Endothelial cell of umbilical vein (primary cell): ENCODE data around the gene KIF23. TPM values are rescaled to one million over a fixed set of nuclear protein-coding genes. Genes with fewer than 3 reads are reported as not detected.

Experiments used
- BruUV-seq: library from RNA; stranded (reverse); fragments of 400-500 nt; replicated peaks from 2 replicates; lab custom pipeline; 2021; lab: Mats Ljungman, UMichigan
- CTCF ChIA-PET: fragments of 300-600, 350-600 bp; sonication (Branson Sonifier 250); formaldehyde crosslinking; loops from one replicate; lab custom pipeline; 2021; ENCODE audit warnings: antibody characterized with exemption, inconsistent platforms; lab: Charles Lee
- POLR2A ChIA-PET: fragments of 300-600, 350-600 bp; sonication (Branson Sonifier 250); formaldehyde crosslinking; loops from one replicate; lab custom pipeline; 2021; ENCODE audit warnings: antibody characterized with exemption, inconsistent platforms; lab: Charles Lee
- DNase-seq: peaks from one replicate; pipeline ENCODE4 v3.0.0-alpha.2; 2011; ENCODE audit warnings: low read depth, low spot score
- FAIRE-seq: peaks from 2 replicates; lab custom pipeline; 2011; peaks lifted over from hg19 to GRCh38; lab: Jason Lieb, UNC
- H2AFZ ChIP-seq: 2 replicates; pipeline ENCODE4 v1.6.0; 2012; ENCODE audit warnings: low read depth, low read length, control low read depth, inconsistent platforms
- H3K27ac ChIP-seq: 2 replicates; pipeline ENCODE4 v1.5.1; 2011; ENCODE audit warnings: low read depth, mild to moderate bottlenecking, control low read depth, low read length, moderate library complexity; ENCODE audit not compliant: insufficient read depth
- H3K27me3 ChIP-seq, 2 experiments: 2 replicates each; pipeline versions ENCODE4 v1.6.0 to v1.6.1; 2011; ENCODE audit warnings: low read length in 2 of 2, mixed read lengths in 1 of 2; ENCODE audit not compliant: control insufficient read depth in 2 of 2, insufficient read depth in 2 of 2
- H3K36me3 ChIP-seq, 2 experiments: 2 replicates in 1 of 2; 3 replicates in 1 of 2; pipeline ENCODE4 v1.5.1; 2011; ENCODE audit warnings: low read length in 2 of 2, mild to moderate bottlenecking in 1 of 2, moderate library complexity in 1 of 2; ENCODE audit not compliant: control insufficient read depth in 2 of 2, insufficient read depth in 2 of 2; ENCODE audit errors: extremely low read depth in 1 of 2
- H3K4me1 ChIP-seq: 3 replicates; pipeline ENCODE4 v1.5.1; 2011; ENCODE audit warnings: mild to moderate bottlenecking, low read length; ENCODE audit not compliant: control insufficient read depth, insufficient read depth; ENCODE audit errors: extremely low read depth
- H3K4me2 ChIP-seq: 2 replicates; pipeline ENCODE4 v1.6.1; 2011; ENCODE audit warnings: low read length, control low read depth, mixed read lengths; ENCODE audit not compliant: insufficient read depth
- H3K4me3 ChIP-seq, 3 experiments: fragments of 200-600 bp in 1 of 3; sonication (generic), shearing (Covaris generic) in 1 of 3; replicated peaks in 1 of 3; 2 replicates each; pipeline ENCODE4 v1.5.1; 2011 to 2016; ENCODE audit warnings: control low read depth in 3 of 3, low read length in 3 of 3, mild to moderate bottlenecking in 2 of 3, inconsistent platforms in 1 of 3, low read depth in 1 of 3, moderate library complexity in 1 of 3; ENCODE audit not compliant: insufficient read depth in 1 of 3
- H3K79me2 ChIP-seq: 2 replicates; pipeline ENCODE4 v1.6.0; 2012; ENCODE audit warnings: low read length, inconsistent platforms; ENCODE audit not compliant: control insufficient read depth, insufficient read depth
- H3K9ac ChIP-seq: replicated peaks from 2 replicates; pipeline ENCODE3; 2011; ENCODE audit warnings: low read length, control low read depth; ENCODE audit not compliant: insufficient read depth; ENCODE audit errors: extremely low read depth
- H3K9me1 ChIP-seq: replicated peaks from 3 replicates; pipeline ENCODE4 v1.6.0; 2011; ENCODE audit warnings: mild to moderate bottlenecking, low read length; ENCODE audit not compliant: control insufficient read depth, insufficient read depth; ENCODE audit errors: extremely low read depth
- H3K9me3 ChIP-seq: replicated peaks from 2 replicates; pipeline ENCODE4 v1.5.1; 2012; ENCODE audit warnings: low read length, inconsistent platforms; ENCODE audit not compliant: control insufficient read depth, insufficient read depth
- H4K20me1 ChIP-seq: replicated peaks from 2 replicates; pipeline ENCODE3; 2011; ENCODE audit warnings: mild to moderate bottlenecking, low read length; ENCODE audit not compliant: control insufficient read depth, insufficient read depth; ENCODE audit errors: extremely low read depth
- EZH2 ChIP-seq: IDR thresholded peaks from 2 replicates; pipeline ENCODE4 v1.6.1; 2012; ENCODE audit warnings: borderline replicate concordance, low read depth, mild to moderate bottlenecking, moderate library complexity, low read length, inconsistent platforms; ENCODE audit not compliant: severe bottlenecking
- MYC ChIP-seq: IDR thresholded peaks from one replicate; pipeline ENCODE4 v1.6.1; 2011; ENCODE audit warnings: mild to moderate bottlenecking, low read depth, low read length
- dilution Hi-C: fragments of 300-500 bp; cut with MboI; formaldehyde crosslinking; loops from one replicate; pipeline ENCODE4 v1.15.0; 2019; ENCODE audit warnings: low sequenced_read_pairs; ENCODE audit not compliant: extremely low pct_ligation_motif_present
- intact Hi-C: fragments of 100-400 bp; cut with micrococcal nuclease; formaldehyde crosslinking; loops from one replicate; pipeline ENCODE4 v1.10.0; 2022
- polyA plus RNA-seq, 4 experiments: library from polyadenylated mRNA; depleted of rRNA in 3 of 4; stranded (reverse) in 3 of 4; unstranded in 1 of 4; fragments of >200 nt; gene quantifications; 2 replicates each; pipeline versions ENCODE4 v1.2.1 to v1.2.3, GENCODE V29; 2011 to 2012; ENCODE audit warnings: missing spikeins in 1 of 4
- total RNA-seq: library from RNA; stranded (reverse); gene quantifications from 2 replicates; pipeline ENCODE4 v1.2.3, GENCODE V29; 2021
- TF ChIP-seq, protein P1 (sequence below), 2 donors: IDR thresholded peaks; 1 replicate in 1 of 2; 2 replicates in 1 of 2; pipeline ENCODE4 v1.5.1; 2011; ENCODE audit warnings: low read length in 2 of 2, mild to moderate bottlenecking in 2 of 2, moderate library complexity in 2 of 2, control low read depth in 1 of 2, inconsistent platforms in 1 of 2, low read depth in 1 of 2; ENCODE audit not compliant: insufficient read depth in 1 of 2; ENCODE audit errors: extremely low read depth in 1 of 2
- TF ChIP-seq, protein P2 (sequence below): IDR thresholded peaks from 2 replicates; pipeline ENCODE4 v1.6.1; 2011; ENCODE audit not compliant: insufficient read depth, insufficient read length

Gene KIF23
- total and polyA plus RNA-seq, 2 donors (not counting 3 experiments of a cell fraction or from before 2014, with no cell fraction given), result 25.4 to 64.7 TPM

DNA sequence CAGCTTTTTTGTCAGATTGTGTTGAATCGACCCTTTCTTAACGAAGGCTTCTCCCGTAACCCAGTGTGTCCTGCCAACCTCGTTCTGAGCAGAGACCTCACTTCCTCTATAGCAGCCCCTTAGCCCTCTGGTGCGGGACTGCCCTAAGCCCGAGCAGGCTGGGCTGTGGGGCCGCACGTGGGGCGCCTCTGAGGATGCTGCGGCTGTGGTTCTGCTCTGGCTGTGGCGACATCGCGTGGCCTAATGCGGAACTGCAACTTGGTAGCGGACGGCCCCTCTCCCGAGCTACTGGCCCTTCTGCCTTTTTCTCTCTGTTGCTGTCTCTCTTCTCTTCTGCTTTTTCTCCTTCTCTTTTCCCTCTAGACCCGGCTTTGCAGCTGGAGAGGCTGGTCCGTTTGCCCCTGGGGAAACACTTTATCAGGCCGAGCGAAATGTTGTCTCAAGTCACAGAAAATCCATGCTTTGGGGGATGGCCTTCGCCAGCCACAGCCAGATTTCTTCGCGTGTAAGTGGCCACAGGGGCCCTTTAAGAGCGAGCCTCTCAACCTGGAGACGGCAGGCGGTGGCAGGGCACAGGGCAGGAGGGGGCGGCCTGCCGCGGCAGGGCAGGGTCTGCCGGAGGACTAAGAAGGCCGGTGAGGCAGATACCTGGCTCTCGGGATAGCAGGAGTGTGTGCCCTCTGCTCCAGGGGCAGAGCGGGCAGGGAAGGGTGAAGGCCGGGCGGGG is 19.4 kb upstream of the KIF23 start:
- Histone ChIP-seq H3K4me2 (peak overlapping the region; percentile 42), H3K9ac (no peak overlapping the region), H3K79me2 (no peaks in the 10 kb centered on the region), H2AFZ (peak overlapping the region; percentile 94), H4K20me1 (no peaks in the 10 kb centered on the region), H3K27ac (no peak overlapping the region), H3K9me3 (no peaks in the 10 kb centered on the region), H3K4me1 (peaks cover 7% of the 10 kb centered on the region), H3K36me3 (no peaks in the 10 kb centered on the region), H3K27me3 (no peaks in the 10 kb centered on the region), H3K4me3 (no peak overlapping the region), H3K9me1 (no peaks in the 10 kb centered on the region)
- FAIRE-seq (peak; percentile 93), DNase-seq (peak; percentile 71)
- dilution Hi-C loops, result no loop called here
- POLR2A ChIA-PET, result no interaction called here
- TF ChIP-seq EZH2, result no peak
- TF ChIP-seq, protein P1, sequence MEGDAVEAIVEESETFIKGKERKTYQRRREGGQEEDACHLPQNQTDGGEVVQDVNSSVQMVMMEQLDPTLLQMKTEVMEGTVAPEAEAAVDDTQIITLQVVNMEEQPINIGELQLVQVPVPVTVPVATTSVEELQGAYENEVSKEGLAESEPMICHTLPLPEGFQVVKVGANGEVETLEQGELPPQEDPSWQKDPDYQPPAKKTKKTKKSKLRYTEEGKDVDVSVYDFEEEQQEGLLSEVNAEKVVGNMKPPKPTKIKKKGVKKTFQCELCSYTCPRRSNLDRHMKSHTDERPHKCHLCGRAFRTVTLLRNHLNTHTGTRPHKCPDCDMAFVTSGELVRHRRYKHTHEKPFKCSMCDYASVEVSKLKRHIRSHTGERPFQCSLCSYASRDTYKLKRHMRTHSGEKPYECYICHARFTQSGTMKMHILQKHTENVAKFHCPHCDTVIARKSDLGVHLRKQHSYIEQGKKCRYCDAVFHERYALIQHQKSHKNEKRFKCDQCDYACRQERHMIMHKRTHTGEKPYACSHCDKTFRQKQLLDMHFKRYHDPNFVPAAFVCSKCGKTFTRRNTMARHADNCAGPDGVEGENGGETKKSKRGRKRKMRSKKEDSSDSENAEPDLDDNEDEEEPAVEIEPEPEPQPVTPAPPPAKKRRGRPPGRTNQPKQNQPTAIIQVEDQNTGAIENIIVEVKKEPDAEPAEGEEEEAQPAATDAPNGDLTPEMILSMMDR (IDR thresholded peaks at IDR 0.05; ENCODE audit: extremely low read depth in 1 of 2, insufficient read depth in 1 of 2, low read depth in 1 of 2, low read length in 2 of 2), result peak; percentile 91 to 97
- TF ChIP-seq, protein P2, sequence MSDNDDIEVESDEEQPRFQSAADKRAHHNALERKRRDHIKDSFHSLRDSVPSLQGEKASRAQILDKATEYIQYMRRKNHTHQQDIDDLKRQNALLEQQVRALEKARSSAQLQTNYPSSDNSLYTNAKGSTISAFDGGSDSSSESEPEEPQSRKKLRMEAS, result peak; percentile 65
- no peak for TF ChIP-seq MYC
- intact Hi-C loops, result loop anchor here (1.0 to 2.0 kb wide), 4 partner anchors 129 to 335 kb away; no protein-coding TSS in a partner anchor
- CTCF ChIA-PET, result interaction anchor here (0.6 to 4.1 kb wide), 51 partner anchors 9 to 1142 kb away, joined by 3 to 40 read pairs (median 5); partner anchors contain the start of genes GLCE and KIF23
- BruUV-seq, result no TSS peak
